SW480 (cell line): ENCODE data around the gene SEPSECS.
"Not testable (repeated sequence)": the region's sequence is repeated elsewhere in the genome, so short reads cannot be mapped to it uniquely, and the experiment has no call there.

Source experiments
- DNase-seq: peaks from one replicate; pipeline ENCODE4 v3.0.0-alpha.2; 2016; ENCODE audit warnings: low spot score

The SEPSECS gene

DNA sequence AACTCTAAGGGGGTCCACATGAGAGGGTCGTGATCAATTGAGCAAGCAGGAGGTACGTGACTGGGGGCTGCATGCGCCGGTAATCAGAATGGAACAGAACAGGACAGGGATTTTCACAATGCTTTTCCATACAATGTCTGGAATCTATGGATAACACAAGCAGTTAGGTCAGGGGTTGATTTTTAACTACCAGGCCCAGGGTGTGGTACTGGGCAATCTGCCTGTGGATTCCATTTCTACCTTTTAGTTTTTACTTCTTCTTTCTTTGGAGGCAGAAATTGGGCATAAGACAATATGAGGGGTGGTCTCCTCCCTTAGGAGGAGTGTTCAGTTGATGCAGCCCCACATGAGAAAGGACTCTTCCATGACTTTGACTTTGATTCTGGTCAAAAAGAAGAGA is 76.8 kb downstream of the SEPSECS start:
- not testable (repeated sequence) for DNase-seq

GRCh38 chr4:25081866-25082471 is 78.3 kb downstream of the SEPSECS start:
- DNase-seq: no peak

GRCh38 chr4:25080571-25080970 is 79.7 kb downstream of the SEPSECS start:
- no peak for DNase-seq

DNA sequence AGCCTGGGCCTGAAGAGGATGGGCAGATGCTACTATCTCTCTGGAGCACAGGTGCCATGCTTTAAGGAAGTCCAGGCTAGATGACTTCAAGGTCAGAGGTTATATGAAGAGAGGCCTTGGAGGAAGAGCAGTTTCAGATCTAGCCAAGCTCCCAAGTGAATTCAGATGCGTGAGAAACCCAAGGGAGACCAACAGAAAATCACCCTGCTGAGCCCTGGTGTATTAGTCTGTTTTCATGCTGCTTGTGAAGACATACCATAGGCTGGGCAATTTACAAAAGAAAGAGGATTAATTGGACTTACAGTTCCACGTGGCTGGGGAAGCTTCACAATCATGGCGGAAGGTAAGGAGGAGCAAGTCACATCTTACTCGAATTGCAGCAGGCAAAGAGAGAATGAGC is 81.7 kb downstream of the SEPSECS start:
- DNase-seq: no peak

- no peak for DNase-seq
Observed at GRCh38 chr4:25076625-25077398, 83.4 kb downstream of the SEPSECS start.

GRCh38 chr4:25075851-25076250 is 84.4 kb downstream of the SEPSECS start:
- DNase-seq: no peak

DNA sequence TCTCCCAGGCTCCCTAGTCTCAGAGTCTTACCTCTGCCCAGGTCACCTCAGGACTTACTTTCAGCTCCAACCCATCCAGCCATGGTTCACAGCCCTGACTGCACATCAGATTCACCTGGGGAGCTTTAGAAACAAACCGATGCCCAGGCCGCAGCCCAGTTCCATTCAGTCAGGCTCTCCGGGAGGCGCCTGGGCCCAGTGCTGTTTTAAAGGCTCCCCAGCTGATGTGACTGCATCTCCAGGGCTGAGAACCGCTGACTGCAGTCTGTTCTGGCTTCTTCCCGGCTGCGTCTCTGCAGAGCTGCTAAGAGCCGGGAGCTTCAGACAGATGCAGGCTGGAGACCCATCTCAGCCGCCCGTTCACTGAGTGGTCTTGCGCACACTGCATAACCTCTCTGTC is 85.1 kb downstream of the SEPSECS start:
- no peak for DNase-seq

GRCh38 chr4:25070545-25070944 is 89.7 kb downstream of the SEPSECS start:
- no peak for DNase-seq
